Progenitor cell of endocrine pancreas (in vitro differentiated cells): ENCODE data around the gene SCRN1. TPM values are rescaled to one million over a fixed set of nuclear protein-coding genes. Genes with fewer than 3 reads are reported as not detected.

Experiments
- DNase-seq: peaks from one replicate; pipeline ENCODE4 v3.0.0; 2021; ENCODE audit warnings: low spot score; ENCODE audit not compliant: unreplicated experiment
- H3K27ac Mint-ChIP-seq: 2 replicates; pipeline ENCODE4 v1.8.0; 2021; ENCODE audit warnings: mild to moderate bottlenecking, moderate library complexity, mixed read lengths
- H3K27me3 Mint-ChIP-seq: 2 replicates; pipeline ENCODE4 v1.8.0; 2021; ENCODE audit warnings: mixed read lengths
- H3K36me3 Mint-ChIP-seq: 2 replicates; pipeline ENCODE4 v1.8.0; 2022; ENCODE audit warnings: mixed read lengths; ENCODE audit not compliant: insufficient read depth
- H3K4me1 Mint-ChIP-seq: 2 replicates; pipeline ENCODE4 v1.8.0; 2021; ENCODE audit warnings: low read depth, mixed read lengths
- H3K4me3 Mint-ChIP-seq: 2 replicates; pipeline ENCODE4 v1.8.0; 2021; ENCODE audit warnings: low read depth, mild to moderate bottlenecking, moderate library complexity, mixed read lengths
- H3K9me3 Mint-ChIP-seq: 2 replicates; pipeline ENCODE4 v1.8.0; 2021; ENCODE audit warnings: low read depth, mixed read lengths
- total RNA-seq: library from RNA; stranded (reverse); gene quantifications from 2 replicates; pipeline ENCODE4 v1.2.1, GENCODE V29; 2021
- TF ChIP-seq, protein P1 (sequence below): fragments of 200-600 bp; sonication (generic); IDR thresholded peaks from one replicate; pipeline ENCODE4 v1.5.0; 2021; ENCODE audit warnings: antibody characterized with exemption, mild to moderate bottlenecking; ENCODE audit not compliant: unreplicated experiment

Gene SCRN1
- total RNA-seq, 1 donor from 2014 or later = 53.4 TPM

GRCh38 chr7:29879609-29880008, 110.0 kb downstream of the SCRN1 start:
- H3K4me1 Mint-ChIP-seq = no peaks in the 10 kb centered on the region
- H3K4me3 Mint-ChIP-seq = no peak overlapping the region
- TF ChIP-seq, protein P1, sequence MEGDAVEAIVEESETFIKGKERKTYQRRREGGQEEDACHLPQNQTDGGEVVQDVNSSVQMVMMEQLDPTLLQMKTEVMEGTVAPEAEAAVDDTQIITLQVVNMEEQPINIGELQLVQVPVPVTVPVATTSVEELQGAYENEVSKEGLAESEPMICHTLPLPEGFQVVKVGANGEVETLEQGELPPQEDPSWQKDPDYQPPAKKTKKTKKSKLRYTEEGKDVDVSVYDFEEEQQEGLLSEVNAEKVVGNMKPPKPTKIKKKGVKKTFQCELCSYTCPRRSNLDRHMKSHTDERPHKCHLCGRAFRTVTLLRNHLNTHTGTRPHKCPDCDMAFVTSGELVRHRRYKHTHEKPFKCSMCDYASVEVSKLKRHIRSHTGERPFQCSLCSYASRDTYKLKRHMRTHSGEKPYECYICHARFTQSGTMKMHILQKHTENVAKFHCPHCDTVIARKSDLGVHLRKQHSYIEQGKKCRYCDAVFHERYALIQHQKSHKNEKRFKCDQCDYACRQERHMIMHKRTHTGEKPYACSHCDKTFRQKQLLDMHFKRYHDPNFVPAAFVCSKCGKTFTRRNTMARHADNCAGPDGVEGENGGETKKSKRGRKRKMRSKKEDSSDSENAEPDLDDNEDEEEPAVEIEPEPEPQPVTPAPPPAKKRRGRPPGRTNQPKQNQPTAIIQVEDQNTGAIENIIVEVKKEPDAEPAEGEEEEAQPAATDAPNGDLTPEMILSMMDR = no peak
- DNase-seq = no peak
- H3K9me3 Mint-ChIP-seq = no peaks in the 10 kb centered on the region
- H3K27ac Mint-ChIP-seq = no peak overlapping the region
- peaks cover 10% of the 10 kb centered on the region for H3K27me3 Mint-ChIP-seq
- H3K36me3 Mint-ChIP-seq = no peaks in the 10 kb centered on the region

GRCh38 chr7:29878081-29878688, 111.4 kb downstream of the SCRN1 start:
- Mint-ChIP-seq H3K27me3 (peaks cover 10% of the 10 kb centered on the region), H3K4me1 (no peaks in the 10 kb centered on the region), H3K27ac (no peak overlapping the region), H3K4me3 (no peak overlapping the region), H3K9me3 (no peaks in the 10 kb centered on the region), H3K36me3 (no peaks in the 10 kb centered on the region)
- TF ChIP-seq, protein P1 = peak; percentile 48
- DNase-seq = no peak

DNA sequence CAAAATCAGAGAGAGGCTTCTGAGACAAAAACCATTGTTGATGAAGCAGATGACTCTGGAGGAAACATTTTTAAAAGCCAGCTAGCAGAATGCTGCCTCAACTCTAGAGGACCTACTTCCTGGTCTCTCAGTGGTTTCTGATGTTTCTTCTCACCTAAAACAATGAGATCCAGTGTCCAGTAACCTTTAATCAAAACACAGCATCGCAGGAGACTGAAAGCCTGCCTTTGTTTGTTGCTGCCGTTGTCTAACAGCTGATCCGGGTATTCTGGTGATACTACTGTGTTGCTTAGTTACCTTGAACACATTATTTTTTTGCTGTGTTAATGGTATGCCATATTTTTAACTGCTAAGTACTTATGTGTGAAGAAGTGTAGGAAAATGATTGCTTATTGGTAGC, 112.4 kb downstream of the SCRN1 start:
- no peak overlapping the region for H3K27ac Mint-ChIP-seq

DNA sequence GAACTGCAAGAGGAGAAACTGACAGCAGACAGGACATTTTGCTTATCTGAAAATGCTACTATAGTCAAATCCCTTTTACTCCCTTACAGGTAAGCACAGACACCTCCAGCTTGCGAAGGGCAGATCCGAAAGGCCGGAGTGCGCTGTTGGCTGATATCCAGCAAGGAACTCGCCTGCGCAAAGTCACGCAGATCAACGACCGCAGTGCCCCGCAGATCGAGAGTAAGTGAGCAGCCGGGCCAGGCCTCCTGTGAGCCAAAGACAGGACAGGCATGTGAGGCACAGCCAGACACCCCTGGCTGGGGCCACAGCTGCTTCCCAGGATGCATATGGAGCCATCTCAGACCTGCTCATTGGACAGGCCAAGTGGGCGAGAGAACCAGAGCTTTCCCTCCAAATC, 113.9 kb downstream of the SCRN1 start:
- Mint-ChIP-seq H3K36me3 (no peaks in the 10 kb centered on the region), H3K9me3 (no peaks in the 10 kb centered on the region), H3K4me3 (no peak overlapping the region), H3K27ac (no peak overlapping the region), H3K27me3 (no peaks in the 10 kb centered on the region), H3K4me1 (no peaks in the 10 kb centered on the region)
- no peak for DNase-seq
- TF ChIP-seq, protein P1 = no peak

More for the DNA sequence above, 112.4 kb downstream of the SCRN1 start:
- H3K4me3 Mint-ChIP-seq = no peak overlapping the region
- TF ChIP-seq, protein P1 = no peak
- no peak for DNase-seq
- peaks cover 3% of the 10 kb centered on the region for H3K27me3 Mint-ChIP-seq
- no peaks in the 10 kb centered on the region for H3K36me3 Mint-ChIP-seq
- H3K4me1 Mint-ChIP-seq = no peaks in the 10 kb centered on the region
- H3K9me3 Mint-ChIP-seq = no peaks in the 10 kb centered on the region

DNA sequence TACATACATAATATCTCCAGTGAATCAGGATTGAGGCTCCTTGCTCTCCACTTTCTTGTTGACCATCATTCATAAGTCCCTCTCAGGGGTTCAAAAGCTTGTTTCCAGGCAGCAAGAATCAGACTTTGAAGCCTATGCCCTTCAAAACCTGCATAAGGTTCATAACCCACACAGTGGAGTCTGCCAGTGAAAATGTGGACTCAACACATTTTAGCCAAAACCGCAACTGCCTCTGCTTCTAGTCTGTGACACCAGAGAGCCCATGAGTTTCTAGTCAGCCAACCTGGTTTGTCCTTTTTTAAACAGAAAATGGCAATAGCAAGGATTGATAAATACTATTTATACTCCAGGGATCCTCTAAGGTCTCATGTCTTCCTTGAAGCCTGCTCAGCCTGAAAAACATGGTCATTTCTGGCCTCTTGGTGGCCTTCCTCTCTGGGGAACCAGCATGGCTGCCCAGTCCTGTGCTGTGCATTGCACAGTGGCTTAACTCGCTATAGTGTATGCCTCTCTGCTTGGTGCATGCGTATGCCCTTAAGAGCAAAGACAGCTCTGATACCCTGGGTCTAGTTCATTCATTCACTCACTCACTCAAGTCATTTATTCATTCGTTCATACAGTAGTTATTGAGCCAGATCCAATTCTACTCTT, 115.8 kb downstream of the SCRN1 start:
- Mint-ChIP-seq H3K36me3 (no peaks in the 10 kb centered on the region), H3K4me3 (no peak overlapping the region), H3K9me3 (no peaks in the 10 kb centered on the region), H3K27ac (no peak overlapping the region), H3K27me3 (no peaks in the 10 kb centered on the region), H3K4me1 (no peaks in the 10 kb centered on the region)
- DNase-seq = no peak
- TF ChIP-seq, protein P1 = no peak
